ENCODE results near the gene MAT2A.

DNA sequence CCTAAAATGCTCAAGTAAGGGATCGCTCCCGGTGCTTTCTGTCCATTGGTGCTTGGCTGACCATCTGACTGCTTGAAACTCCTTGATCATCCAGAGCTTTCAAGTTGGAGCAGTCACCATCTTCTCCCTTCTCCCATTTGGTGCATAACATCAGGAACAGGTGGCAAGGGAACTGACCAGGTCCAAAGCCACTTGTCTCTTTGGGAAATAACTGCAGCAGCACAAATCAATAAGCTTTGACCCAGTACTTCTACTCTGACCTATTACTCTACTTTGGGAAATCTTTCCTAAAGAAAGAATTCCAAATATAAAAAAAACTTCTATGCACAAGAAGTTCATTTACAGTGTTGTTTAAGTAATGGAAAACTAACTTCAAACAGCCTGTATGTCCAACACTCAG is 10.6 kb upstream of the MAT2A start:
- TF ChIP-seq PATZ1 (CRISPR knock-in tag; IDR thresholded peaks at IDR 0.05; ENCODE audit: borderline replicate concordance) (no peak), RARB (CRISPR knock-in tag; IDR thresholded peaks at IDR 0.05) (no peak), CSDC2 (CRISPR knock-in tag; IDR thresholded peaks at IDR 0.05) (no peak), GLIS3 (CRISPR knock-in tag; IDR thresholded peaks at IDR 0.05) (no peak), OSR1 (CRISPR knock-in tag; IDR thresholded peaks at IDR 0.05) (no peak), SNAI2 (CRISPR knock-in tag; IDR thresholded peaks at IDR 0.05) (no peak), ISL1 (CRISPR knock-in tag; IDR thresholded peaks at IDR 0.05) (no peak), ZNF8 (CRISPR knock-in tag; IDR thresholded peaks at IDR 0.05) (no peak), PPARA (CRISPR knock-in tag; IDR thresholded peaks at IDR 0.05; ENCODE audit: borderline replicate concordance) (no peak)

Data from SK-N-SH treated with all-trans-retinoic acid at 6 μM for 48 hours (cell line).